ENCODE data around the gene MARK2. TPM values are rescaled to one million over a fixed set of nuclear protein-coding genes. Genes with fewer than 3 reads are reported as not detected.

Gene MARK2
- total RNA-seq, 2 experiments from 2014 or later, result 31.5 to 33.5 TPM

- POLR2A ChIA-PET, result no interaction called here
- CTCF ChIA-PET, result no interaction called here
Measured at GRCh38 chr11:63933459-63933858, 94.5 kb downstream of the MARK2 start.

- POLR2A ChIA-PET, result interaction anchor here (0.6 kb wide), 1 partner anchor 18 kb away, joined by 3 read pairs; no protein-coding TSS in a partner anchor
- CTCF ChIA-PET, result interaction anchor here (1.0 to 4.2 kb wide), 2 partner anchors 100 to 170 kb away, joined by 3 to 17 read pairs; no protein-coding TSS in a partner anchor
Measured at GRCh38 chr11:63937713-63938478, 99.0 kb downstream of the MARK2 start.

DNA sequence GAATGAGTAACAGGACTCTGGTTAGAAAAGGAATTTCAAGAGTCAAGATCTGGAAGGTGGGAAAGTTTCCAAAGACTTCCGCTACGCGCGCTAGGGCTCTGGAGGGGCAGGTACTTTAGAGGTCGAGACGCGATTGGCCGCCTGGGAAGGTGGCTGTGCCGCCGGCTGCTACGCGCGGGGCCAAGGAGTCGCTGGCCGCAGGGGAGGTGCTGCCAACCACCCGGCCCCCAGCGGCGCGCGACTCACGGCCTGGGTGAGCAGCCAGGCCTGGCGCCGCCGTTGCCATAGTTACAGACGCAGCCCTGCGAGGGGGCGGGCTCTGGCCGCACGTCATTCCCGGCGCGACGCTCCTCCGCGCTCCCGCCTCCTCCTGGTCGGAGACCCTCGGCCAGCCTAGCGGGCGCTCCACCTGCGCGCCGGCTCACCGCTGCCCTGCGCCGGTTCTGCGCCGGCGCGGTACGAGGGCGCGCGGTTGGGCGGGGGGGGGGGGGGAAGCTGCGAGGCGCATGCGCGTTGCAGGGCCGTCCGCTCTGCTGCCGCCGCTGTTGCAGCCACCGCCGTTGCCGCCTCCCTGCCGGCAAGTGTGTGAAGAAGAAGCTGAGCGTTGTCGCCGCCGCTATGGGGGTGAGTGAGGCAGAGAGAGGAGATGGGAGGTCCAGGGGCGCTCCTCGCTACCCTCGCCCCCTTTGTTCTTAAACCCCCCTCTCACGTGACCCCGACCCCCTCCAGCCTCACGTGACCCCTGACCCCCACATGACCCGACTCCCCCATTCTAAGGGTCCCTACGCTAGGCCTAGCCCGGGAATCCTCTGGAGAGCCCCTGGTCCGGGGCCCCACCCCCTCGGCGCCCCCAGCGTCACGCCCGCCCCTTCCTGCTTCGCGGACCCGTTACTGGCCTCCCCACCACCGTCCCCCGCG is 99.8 kb downstream of the MARK2 start, which contains the start of gene NAA40:
Gene NAA40, plus strand, starts transcription at position 524 of the 918 bp plus-strand sequence. Its CDS starts 95 bp downstream, at position 619.
- POLR2A ChIA-PET, result interaction anchor here (0.6 kb wide), 2 partner anchors 19 to 162 kb away, joined by 3 read pairs; no protein-coding TSS in a partner anchor
- CTCF ChIA-PET, result interaction anchor here (1.0 to 4.2 kb wide), 2 partner anchors 101 to 171 kb away, joined by 3 to 17 read pairs; no protein-coding TSS in a partner anchor

DNA sequence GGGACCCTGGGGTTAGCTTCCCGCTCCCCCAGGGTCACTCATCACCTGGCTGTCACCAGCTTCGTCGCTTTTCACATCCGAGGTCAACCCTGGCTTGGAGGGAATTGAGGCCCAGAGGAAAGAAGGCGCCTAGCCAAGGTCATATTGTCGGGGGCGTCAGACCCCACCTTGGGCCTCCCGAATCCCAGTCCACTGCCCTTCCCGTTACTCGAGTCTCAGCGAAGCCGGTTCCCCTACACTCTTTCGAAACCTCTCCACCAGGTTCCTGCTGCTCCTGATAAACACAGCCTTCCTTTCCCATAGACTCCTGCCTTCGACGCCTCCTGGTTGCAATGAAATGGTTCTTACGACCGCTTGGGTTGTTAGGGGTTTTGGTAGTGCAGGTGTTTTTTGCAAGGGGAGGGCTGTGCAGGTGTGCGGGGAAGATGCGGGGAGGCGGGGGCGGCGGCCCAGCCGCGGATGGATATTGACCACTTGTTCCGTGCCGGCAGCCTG is 100.5 kb downstream of the MARK2 start:
- CTCF ChIA-PET, result interaction anchor here (4.2 kb wide), 1 partner anchor 102 kb away, joined by 17 read pairs; no protein-coding TSS in a partner anchor

DNA sequence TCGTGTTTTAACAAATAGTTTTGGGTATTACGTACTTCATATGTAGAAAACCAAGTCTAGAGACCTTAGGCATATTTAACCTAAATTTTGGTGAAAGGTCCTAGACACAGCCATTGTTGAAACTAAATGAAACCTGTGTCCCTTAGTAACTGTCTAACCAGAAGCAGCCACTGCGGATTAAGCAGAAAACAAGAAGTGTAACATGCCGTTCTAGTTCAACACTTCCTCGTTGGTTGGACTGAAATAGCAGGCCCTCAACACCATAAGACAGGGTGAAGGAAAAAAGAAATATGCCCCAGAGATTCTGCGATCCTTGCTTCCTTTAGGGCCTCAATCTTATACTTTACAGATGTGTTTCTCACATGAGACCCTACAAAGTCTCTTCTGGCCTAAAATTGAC is 101.9 kb downstream of the MARK2 start:
- CTCF ChIA-PET, result no interaction called here
- POLR2A ChIA-PET, result no interaction called here

More for the DNA sequence above, 100.5 kb downstream of the MARK2 start:
- POLR2A ChIA-PET, result interaction anchor here (0.6 kb wide), 1 partner anchor 163 kb away, joined by 3 read pairs; no protein-coding TSS in a partner anchor

- ChIA-PET POLR2A (interaction anchor here (0.7 kb wide), 1 partner anchor 104 kb away, joined by 3 read pairs; no protein-coding TSS in a partner anchor), CTCF (interaction anchor here (1.3 to 5.5 kb wide), 2 partner anchors 21 to 105 kb away, joined by 3 to 63 read pairs; partner anchors contain the start of gene MARK2)
Measured at GRCh38 chr11:63941901-63942300, 103.0 kb downstream of the MARK2 start.

DNA sequence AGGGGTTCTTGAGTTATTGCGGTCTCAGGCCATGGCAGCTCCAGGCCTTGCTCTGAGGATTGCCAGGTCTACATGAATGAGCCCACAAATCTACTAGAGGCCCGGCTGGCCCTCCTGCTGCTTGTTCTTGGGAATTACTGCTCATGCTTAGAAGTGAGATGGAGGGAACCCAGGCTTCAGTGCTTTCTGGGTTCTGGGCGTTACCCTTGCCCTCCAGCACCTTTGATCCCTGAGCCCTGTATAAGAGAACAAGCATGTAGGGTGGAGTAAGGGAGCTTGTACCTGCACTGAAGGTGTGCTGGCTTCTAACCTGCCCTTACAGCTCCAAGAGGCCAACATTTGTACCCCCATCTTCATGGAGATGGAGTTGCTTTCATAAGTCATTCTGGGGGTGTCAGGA is 103.9 kb downstream of the MARK2 start:
- POLR2A ChIA-PET, result no interaction called here
- CTCF ChIA-PET, result interaction anchor here (0.6 to 5.5 kb wide), 3 partner anchors 22 to 368 kb away, joined by 3 to 63 read pairs (median 8); partner anchors contain the start of gene MARK2

DNA sequence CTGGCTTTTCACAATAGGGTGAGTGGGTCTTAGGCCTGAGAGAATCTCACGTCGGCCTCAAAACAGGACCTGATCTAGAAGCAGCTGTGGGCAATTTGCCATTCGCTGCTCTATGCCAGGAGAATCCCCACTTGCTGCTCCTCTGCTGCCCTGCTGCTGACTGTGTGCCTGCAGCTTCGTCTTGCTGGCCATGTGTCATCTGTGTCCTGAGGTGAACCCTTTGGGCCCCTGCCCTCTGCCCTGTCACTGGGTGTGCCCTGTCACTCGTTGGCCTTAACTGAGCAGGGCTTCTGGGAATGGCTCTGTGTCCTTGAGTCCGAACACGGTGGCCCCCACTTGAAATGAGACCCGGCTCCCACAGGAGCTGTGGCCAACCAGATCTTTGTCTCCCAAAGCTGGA is 106.1 kb downstream of the MARK2 start:
- CTCF ChIA-PET, result interaction anchor here (0.5 to 5.5 kb wide), 10 partner anchors 9 to 1028 kb away, joined by 3 to 63 read pairs (median 5); partner anchors contain the start of genes MARK2 and ZFTA
- POLR2A ChIA-PET, result no interaction called here

GRCh38 chr11:63945477-63946163 is 106.7 kb downstream of the MARK2 start:
- ChIA-PET CTCF (interaction anchor here (0.6 to 5.5 kb wide), 13 partner anchors 9 to 190 kb away, joined by 3 to 63 read pairs (median 5); partner anchors contain the start of genes MARK2 and ZFTA), POLR2A (interaction anchor here (0.6 kb wide), 1 partner anchor 109 kb away, joined by 3 read pairs; no protein-coding TSS in a partner anchor)

- POLR2A ChIA-PET, result interaction anchor here (0.5 to 0.6 kb wide), 2 partner anchors 97 to 233 kb away, joined by 3 read pairs; no protein-coding TSS in a partner anchor
- CTCF ChIA-PET, result interaction anchor here (1.2 to 1.3 kb wide), 2 partner anchors 10 to 115 kb away, joined by 5 to 7 read pairs; no protein-coding TSS in a partner anchor
Measured at GRCh38 chr11:63951779-63952536, 113.0 kb downstream of the MARK2 start.

DNA sequence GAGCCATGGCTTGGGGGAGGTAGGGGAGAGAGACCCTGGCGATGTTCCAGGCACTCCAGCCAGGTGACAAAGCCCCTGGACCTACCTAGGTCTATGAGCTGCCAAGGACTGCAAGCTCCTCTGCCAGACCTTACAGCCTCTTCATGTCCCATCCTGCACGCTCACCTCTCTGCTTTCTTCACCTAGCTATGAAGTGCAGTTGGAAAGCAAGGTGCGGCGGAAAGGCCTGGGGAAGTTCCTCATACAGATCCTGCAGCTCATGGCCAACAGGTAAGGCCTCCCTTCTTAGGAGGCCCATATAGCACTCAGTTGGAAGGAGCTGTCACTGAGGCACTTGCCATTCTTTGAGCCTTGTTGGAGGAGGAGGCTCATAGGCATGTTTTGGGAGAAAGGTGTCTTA is 113.7 kb downstream of the MARK2 start:
- POLR2A ChIA-PET, result interaction anchor here (0.6 kb wide), 1 partner anchor 232 kb away, joined by 3 read pairs; no protein-coding TSS in a partner anchor
- CTCF ChIA-PET, result interaction anchor here (0.7 to 1.3 kb wide), 2 partner anchors 116 to 147 kb away, joined by 3 to 7 read pairs; no protein-coding TSS in a partner anchor

- POLR2A ChIA-PET, result no interaction called here
- CTCF ChIA-PET, result interaction anchor here (1.1 kb wide), 1 partner anchor 9 kb away, joined by 4 read pairs; no protein-coding TSS in a partner anchor
Measured at GRCh38 chr11:63958008-63958407, 119.1 kb downstream of the MARK2 start.

Other genes with a start within 250 kb of the MARK2 start
- 10 to 100 TPM; 13.8 to 14.7 TPM for gene PLAAT3, start 224.7 kb upstream of the MARK2 start, total RNA-seq
- gene ATL3, start 167.7 kb upstream of the MARK2 start, total RNA-seq, result 10 to 100 TPM; 34.9 TPM
- 10 to 100 TPM; 44.7 to 46.2 TPM for gene RTN3, start 157.6 kb upstream of the MARK2 start, total RNA-seq
- 1 to 10 TPM; 6.2 to 6.8 TPM for gene ZFTA, start 70.3 kb upstream of the MARK2 start, total RNA-seq
- gene SPINDOC, start 25.7 kb upstream of the MARK2 start, total RNA-seq, result 10 to 100 TPM; 46.1 to 49.7 TPM
- gene RCOR2, start 78.1 kb downstream of the MARK2 start, total RNA-seq, result under 1 TPM; 0.36 to 0.48 TPM
- gene NAA40, start 99.9 kb downstream of the MARK2 start, total RNA-seq, result 10 to 100 TPM; 26.1 to 27.3 TPM
- 100 to 1,000 TPM; 393 to 446 TPM for gene COX8A, start 135.5 kb downstream of the MARK2 start, total RNA-seq
- 10 to 100 TPM; 74.6 to 79.8 TPM for gene OTUB1, start 147.3 kb downstream of the MARK2 start, total RNA-seq
- gene FLRT1, start 196.8 kb downstream of the MARK2 start, total RNA-seq, result not detected

Data from activated CD8-positive, alpha-beta memory T cell treated with anti-CD3 and anti-CD28 coated beads for 36 hours (primary cell).